Esophagus squamous epithelium (tissue), 4 donors: Measurements from ENCODE around the gene RPL35A.

Experiments used
- CTCF ChIP-seq, 6 experiments: fragments of 450-650 bp in 4 of 6; fragments of 200-600 bp in 2 of 6; sonication (generic) in 2 of 6; IDR thresholded peaks; one replicate each; pipeline ENCODE4 v1.5.1; 2016 to 2019; ENCODE audit warnings: antibody characterized with exemption in 6 of 6, mild to moderate bottlenecking in 4 of 6, moderate library complexity in 4 of 6
- POLR2A ChIP-seq, 4 donors: fragments of 450-650 bp; IDR thresholded peaks; one replicate each; pipeline ENCODE4 v1.6.1; 2017; ENCODE audit warnings: antibody characterized with exemption in 4 of 4, mild to moderate bottlenecking in 4 of 4, moderate library complexity in 3 of 4

GRCh38 chr3:197908957-197909701, 40.9 kb upstream of the RPL35A start:
- TF ChIP-seq CTCF (IDR thresholded peaks at IDR 0.05) (no peak), POLR2A (IDR thresholded peaks at IDR 0.05) (no peak)
